HepG2 (cell line): ENCODE data around the gene TCF23. TPM values are rescaled to one million over a fixed set of nuclear protein-coding genes. Genes with fewer than 3 reads are reported as not detected.

Source experiments
- ATAC-seq: fragments of 200-7000 bp; cut with Tn5 transposase; 3 replicates; pipeline ENCODE4 v1.9.1; 2020; ENCODE audit warnings: mild to moderate bottlenecking, moderate library complexity
- BruUV-seq: library from RNA; stranded (reverse); fragments of 400-500 nt; replicated peaks from 2 replicates; lab custom pipeline; 2021; lab: Mats Ljungman, UMichigan
- CTCF ChIA-PET: fragments of 300-600 bp; formaldehyde crosslinking; extraction: SDS; loops from one replicate; lab custom pipeline; 2021; ENCODE audit warnings: low total read pairs, inconsistent platforms, low intra/inter-chr PET ratio; lab: Yijun Ruan, JAX
- POLR2A ChIA-PET: fragments of 350-600 bp; sonication (Branson Sonifier 250); formaldehyde crosslinking; loops from one replicate; lab custom pipeline; 2020; ENCODE audit warnings: antibody characterized with exemption, inconsistent platforms; lab: Yijun Ruan, JAX
- DNase-seq: peaks from one replicate; pipeline ENCODE4 v3.0.0-alpha.2; 2015; ENCODE audit warnings: low spot score
- FAIRE-seq: peaks from 3 replicates; lab custom pipeline; 2011; peaks lifted over from hg19 to GRCh38; lab: Jason Lieb, UNC
- H2AFZ ChIP-seq: one replicate; pipeline ENCODE4 v1.6.1; 2011; ENCODE audit warnings: low read length, inconsistent platforms
- H3K27ac ChIP-seq: fragments of 300-600 bp; 3 replicates; pipeline ENCODE4 v1.8.0; 2011; ENCODE audit warnings: mixed run types, mild to moderate bottlenecking, mixed read lengths, low read length, inconsistent platforms; ENCODE audit not compliant: insufficient read depth; ENCODE audit errors: extremely low read length
- H3K27me3 ChIP-seq, 2 experiments: fragments of 200-600 bp in 1 of 2; 2 replicates in 1 of 2; 3 replicates in 1 of 2; pipeline versions ENCODE4 v1.6.0 to v1.8.0; 2011; ENCODE audit warnings: low read length in 2 of 2, mild to moderate bottlenecking in 2 of 2, moderate library complexity in 2 of 2, inconsistent platforms in 1 of 2; ENCODE audit not compliant: insufficient read depth in 2 of 2, control insufficient read depth in 1 of 2
- H3K36me3 ChIP-seq, 2 experiments: fragments of 200-600 bp in 1 of 2; replicated peaks in 1 of 2; 2 replicates in 1 of 2; 3 replicates in 1 of 2; pipeline versions ENCODE4 v1.5.1 to v1.8.0; 2011; ENCODE audit warnings: low read length in 2 of 2, inconsistent platforms in 1 of 2; ENCODE audit not compliant: insufficient read depth in 2 of 2, control insufficient read depth in 1 of 2
- H3K4me1 ChIP-seq: 2 replicates; pipeline ENCODE4 v1.5.1; 2012; ENCODE audit warnings: low read length, inconsistent platforms; ENCODE audit not compliant: insufficient read depth
- H3K4me2 ChIP-seq: 2 replicates; pipeline ENCODE4 v1.6.0; 2011; ENCODE audit warnings: low read depth, low read length, inconsistent platforms
- H3K4me3 ChIP-seq, 3 experiments: fragments of 200-600 bp in 1 of 3; sonication (generic), shearing (Covaris generic) in 1 of 3; replicated peaks in 1 of 3; 2 replicates each; pipeline ENCODE4 v1.5.1; 2011 to 2016; ENCODE audit warnings: low read length in 3 of 3, inconsistent platforms in 2 of 3, low read depth in 2 of 3, mild to moderate bottlenecking in 2 of 3, control low read depth in 1 of 3, mixed read lengths in 1 of 3; ENCODE audit not compliant: insufficient read depth in 1 of 3
- H3K79me2 ChIP-seq: one replicate; pipeline ENCODE4 v1.6.1; 2011; ENCODE audit warnings: low read length, inconsistent platforms; ENCODE audit not compliant: insufficient read depth
- H3K9ac ChIP-seq: 2 replicates; pipeline ENCODE4 v1.6.0; 2011; ENCODE audit warnings: mild to moderate bottlenecking, low read depth, low read length, inconsistent platforms; ENCODE audit not compliant: insufficient read depth
- H3K9me3 ChIP-seq: 2 replicates; pipeline ENCODE4 v1.5.1; 2012; ENCODE audit warnings: mild to moderate bottlenecking, low read length
- H4K20me1 ChIP-seq: 2 replicates; pipeline ENCODE4 v1.6.0; 2011; ENCODE audit warnings: inconsistent platforms, mild to moderate bottlenecking, low read length, moderate library complexity; ENCODE audit not compliant: insufficient read depth
- ARNT2 ChIP-seq: sonication (generic); formaldehyde crosslinking; IDR thresholded peaks from 2 replicates; pipeline ENCODE4 v1.8.0; 2022; ENCODE audit warnings: mild to moderate bottlenecking, low read depth, missing genetic modification reagents, moderate library complexity
- ATF7-NPFF ChIP-seq: sonication (generic); formaldehyde crosslinking; IDR thresholded peaks from 2 replicates; pipeline ENCODE4 v1.8.1; 2023; ENCODE audit warnings: mild to moderate bottlenecking, low read depth, missing genetic modification reagents, moderate library complexity
- IKZF4 ChIP-seq: sonication (generic); formaldehyde crosslinking; IDR thresholded peaks from 2 replicates; pipeline ENCODE4 v1.5.1; 2020; ENCODE audit warnings: borderline replicate concordance, mild to moderate bottlenecking, low read depth, missing genetic modification reagents; ENCODE audit errors: not compliant biosample characterization
- MED1 ChIP-seq: sonication (generic); formaldehyde crosslinking; IDR thresholded peaks from 2 replicates; pipeline ENCODE4 v1.4.0; 2020; ENCODE audit warnings: missing genetic modification reagents
- RARG ChIP-seq: sonication (generic); formaldehyde crosslinking; IDR thresholded peaks from 2 replicates; pipeline ENCODE4 v1.4.0; 2020; ENCODE audit warnings: low read depth, mild to moderate bottlenecking, missing genetic modification reagents
- SNAI1 ChIP-seq: sonication (generic); formaldehyde crosslinking; IDR thresholded peaks from 2 replicates; pipeline ENCODE4 v1.5.0; 2020; ENCODE audit warnings: mild to moderate bottlenecking, missing genetic modification reagents, borderline replicate concordance
- SOX6 ChIP-seq, 2 experiments: fragments of 450-650 bp in 1 of 2; sonication (generic) in 1 of 2; formaldehyde crosslinking in 1 of 2; IDR thresholded peaks; 2 replicates each; pipeline versions ENCODE4 v1.4.0 to v1.6.1; 2017 to 2020; ENCODE audit warnings: antibody characterized with exemption in 1 of 2, mild to moderate bottlenecking in 1 of 2, missing genetic modification reagents in 1 of 2
- TOE1 ChIP-seq: sonication (generic); formaldehyde crosslinking; IDR thresholded peaks from 2 replicates; pipeline ENCODE4 v1.4.0; 2020; ENCODE audit warnings: mild to moderate bottlenecking, missing genetic modification reagents
- ZNF230 ChIP-seq: sonication (generic); formaldehyde crosslinking; IDR thresholded peaks from 2 replicates; pipeline ENCODE4 v1.4.0; 2020; ENCODE audit warnings: mild to moderate bottlenecking, missing genetic modification reagents
- ZNF572 ChIP-seq: sonication (generic); formaldehyde crosslinking; IDR thresholded peaks from 2 replicates; pipeline ENCODE4 v1.5.1; 2020; ENCODE audit warnings: mild to moderate bottlenecking, missing genetic modification reagents
- ZNF607 ChIP-seq: sonication (generic); formaldehyde crosslinking; IDR thresholded peaks from 2 replicates; pipeline ENCODE4 v1.5.1; 2020; ENCODE audit warnings: missing genetic modification reagents, mild to moderate bottlenecking, borderline replicate concordance
- whole genome bisulfite sequencing: methylation state at CpG from one replicate; pipeline ENCODE4 v1.1.6; 2017; ENCODE audit warnings: low lambda C conversion rate; 5-methylcytosine and 5-hydroxymethylcytosine counted together
- in situ Hi-C: cut with HindIII; loops from 2 replicates; pipeline ENCODE4 v1.10.0; 2017; ENCODE audit warnings: low pct_unique_long_range_greater_than_20kb; ENCODE audit not compliant: extremely low pct_ligation_motif_present
- intact Hi-C: fragments of 100-400 bp; cut with micrococcal nuclease; formaldehyde crosslinking; loops from one replicate; pipeline ENCODE4 v1.10.0; 2022; ENCODE audit not compliant: unreplicated experiment
- polyA plus RNA-seq, 8 experiments: library from polyadenylated mRNA; depleted of rRNA in 3 of 8; stranded (reverse) in 7 of 8; unstranded in 1 of 8; fragments of >200 nt; fragmentation: Illumina TruSeq in 4 of 8; extraction: Trizol in 4 of 8; gene quantifications; 2 replicates each; pipeline versions ENCODE4 v1.2.1 to v1.2.3, GENCODE V29; 2011 to 2016; ENCODE audit warnings: low read depth in 4 of 8, missing spikeins in 1 of 8, mixed read lengths in 1 of 8; ENCODE audit not compliant: insufficient read depth in 1 of 8
- total RNA-seq, 5 experiments: library from RNA; depleted of rRNA; stranded (reverse); fragments of >200 nt; fragmentation: Illumina TruSeq; extraction: Trizol; gene quantifications; 2 replicates each; pipeline ENCODE4 v1.2.3, GENCODE V29; 2016; ENCODE audit warnings: low read depth in 1 of 5
- TF ChIP-seq, protein P1 (sequence below): sonication (generic); formaldehyde crosslinking; IDR thresholded peaks from 2 replicates; pipeline ENCODE4 v1.8.1; 2023; ENCODE audit warnings: missing genetic modification reagents, inconsistent platforms, borderline replicate concordance
- TF ChIP-seq, protein P2 (sequence below): sonication (generic); formaldehyde crosslinking; IDR thresholded peaks from 2 replicates; pipeline ENCODE4 v1.4.0; 2020; ENCODE audit warnings: mild to moderate bottlenecking, low read depth, missing genetic modification reagents
- TF ChIP-seq, protein P3 (sequence below): sonication (generic); formaldehyde crosslinking; conservative IDR thresholded peaks from 2 replicates; pipeline ENCODE4 v1.8.0; 2022; ENCODE audit warnings: mild to moderate bottlenecking, moderate library complexity, missing genetic modification reagents
- TF ChIP-seq, protein P4 (sequence below): sonication (generic); formaldehyde crosslinking; conservative IDR thresholded peaks from 2 replicates; pipeline ENCODE4 v1.4.0; 2020; ENCODE audit warnings: missing genetic modification reagents

The TCF23 gene
- total and polyA plus RNA-seq, 2 of the 13 experiments (the other 11 are each of a cell fraction or from before 2014, with no cell fraction given) = 0.02 to 1.4 TPM

DNA sequence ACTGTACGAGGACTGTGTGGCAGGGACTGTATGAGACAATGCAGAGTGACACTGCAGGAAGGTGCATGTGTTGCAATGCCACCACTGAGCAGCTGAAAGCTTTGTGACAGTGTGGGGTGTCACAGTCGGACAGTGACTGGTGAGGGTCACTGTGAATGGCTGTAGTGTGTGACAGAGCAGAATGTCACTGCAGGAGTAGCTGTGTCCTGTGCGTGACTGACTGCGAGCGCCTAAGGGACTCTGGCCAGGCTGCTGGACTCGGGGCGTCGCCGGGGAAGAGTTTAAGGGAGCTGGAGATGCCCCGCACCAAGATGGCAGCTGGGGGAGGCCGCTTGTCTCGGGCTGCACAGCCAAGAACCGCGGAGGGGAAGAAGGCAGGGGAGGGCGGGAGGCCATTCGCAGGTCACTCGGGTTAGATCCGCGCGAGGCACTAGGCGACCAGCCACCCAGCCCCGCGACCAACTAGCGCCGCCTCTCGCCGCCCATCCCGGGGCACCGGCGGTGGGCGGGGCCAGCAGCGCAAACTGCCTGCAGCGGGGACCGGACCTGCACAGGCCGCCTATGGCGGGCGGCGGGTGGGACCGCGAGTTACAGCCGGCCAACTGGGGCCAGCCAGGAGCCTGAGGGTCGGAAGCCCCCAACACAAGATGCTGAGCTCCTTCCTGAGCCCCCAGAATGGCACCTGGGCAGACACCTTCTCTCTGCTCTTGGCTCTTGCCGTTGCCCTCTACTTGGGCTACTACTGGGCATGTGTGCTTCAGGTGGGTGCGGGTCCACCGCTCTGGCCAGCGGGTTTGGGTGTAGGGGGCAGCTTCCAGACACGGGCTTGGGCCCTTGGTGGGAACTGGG, 25.3 kb upstream of the TCF23 start, which contains the start of gene ABHD1:
TSS of gene ABHD1 (plus strand) at position 514 of the 849 bp plus-strand sequence. CDS start at position 648, 134 bp downstream.
- Histone ChIP-seq H4K20me1 (no peaks in the 10 kb centered on the region), H3K4me1 (peaks cover 60% of the 10 kb centered on the region), H3K36me3 (no peaks in the 10 kb centered on the region), H3K27ac (no peak within 1 kb of the TSS), H3K27me3 (peaks cover 2 to 42% of the 10 kb centered on the region in 2 experiments; a peak in 4 of 5 replicates), H3K9me3 (no peaks in the 10 kb centered on the region), H3K4me3 (peak within 1 kb of the TSS; percentile 46 to 80 (median 62)), H3K4me2 (peak within 1 kb of the TSS; percentile 99), H3K9ac (peak within 1 kb of the TSS; percentile 66), H3K79me2 (no peaks in the 10 kb centered on the region), H2AFZ (peak within 1 kb of the TSS; percentile 4)
- FAIRE-seq (peak; percentile 55), ATAC-seq (peak; percentile 78), DNase-seq (peak; percentile 59)
- in situ Hi-C loops (no loop called here), intact Hi-C loops (loop anchor here (1.0 kb wide), 1 partner anchor 11 kb away; the partner anchor contains the start of gene PREB)
- no TSS peak for BruUV-seq
- ChIA-PET POLR2A (interaction anchor here (0.9 to 5.3 kb wide), 14 partner anchors 10 to 88 kb away, joined by 3 to 76 read pairs (median 4); partner anchors contain the start of genes ATRAID, KHK, OST4 and PREB), CTCF (no interaction called here)
- WGBS = 2% methylated on average over 25 of the region's 47 CpGs
- TF ChIP-seq RARG (CRISPR knock-in tag) (0 out of 2 replicates have a peak, but pooled peaks have one; percentile 42), ATF7-NPFF (0 out of 2 replicates have a peak, but pooled peaks have one; percentile 33), ZNF572 (CRISPR knock-in tag) (no peak), MED1 (no peak; the same call in 1 of the 2 replicates), TOE1 (CRISPR knock-in tag) (no peak), SNAI1 (CRISPR knock-in tag) (no peak), ZNF230 (CRISPR knock-in tag) (peak; percentile 85), SOX6 (IDR thresholded peaks at IDR 0.05) (no peak), SOX6 (CRISPR knock-in tag; IDR thresholded peaks at IDR 0.05) (peak; percentile 58), ARNT2 (CRISPR knock-in tag) (no peak; the same call in 1 of the 2 replicates), ZNF607 (CRISPR knock-in tag) (no peak), IKZF4 (CRISPR knock-in tag) (no peak)
- TF ChIP-seq, protein P1, sequence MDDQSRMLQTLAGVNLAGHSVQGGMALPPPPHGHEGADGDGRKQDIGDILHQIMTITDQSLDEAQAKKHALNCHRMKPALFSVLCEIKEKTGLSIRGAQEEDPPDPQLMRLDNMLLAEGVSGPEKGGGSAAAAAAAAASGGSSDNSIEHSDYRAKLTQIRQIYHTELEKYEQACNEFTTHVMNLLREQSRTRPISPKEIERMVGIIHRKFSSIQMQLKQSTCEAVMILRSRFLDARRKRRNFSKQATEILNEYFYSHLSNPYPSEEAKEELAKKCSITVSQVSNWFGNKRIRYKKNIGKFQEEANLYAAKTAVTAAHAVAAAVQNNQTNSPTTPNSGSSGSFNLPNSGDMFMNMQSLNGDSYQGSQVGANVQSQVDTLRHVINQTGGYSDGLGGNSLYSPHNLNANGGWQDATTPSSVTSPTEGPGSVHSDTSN (CRISPR knock-in tag) = no peak
- TF ChIP-seq, protein P2, sequence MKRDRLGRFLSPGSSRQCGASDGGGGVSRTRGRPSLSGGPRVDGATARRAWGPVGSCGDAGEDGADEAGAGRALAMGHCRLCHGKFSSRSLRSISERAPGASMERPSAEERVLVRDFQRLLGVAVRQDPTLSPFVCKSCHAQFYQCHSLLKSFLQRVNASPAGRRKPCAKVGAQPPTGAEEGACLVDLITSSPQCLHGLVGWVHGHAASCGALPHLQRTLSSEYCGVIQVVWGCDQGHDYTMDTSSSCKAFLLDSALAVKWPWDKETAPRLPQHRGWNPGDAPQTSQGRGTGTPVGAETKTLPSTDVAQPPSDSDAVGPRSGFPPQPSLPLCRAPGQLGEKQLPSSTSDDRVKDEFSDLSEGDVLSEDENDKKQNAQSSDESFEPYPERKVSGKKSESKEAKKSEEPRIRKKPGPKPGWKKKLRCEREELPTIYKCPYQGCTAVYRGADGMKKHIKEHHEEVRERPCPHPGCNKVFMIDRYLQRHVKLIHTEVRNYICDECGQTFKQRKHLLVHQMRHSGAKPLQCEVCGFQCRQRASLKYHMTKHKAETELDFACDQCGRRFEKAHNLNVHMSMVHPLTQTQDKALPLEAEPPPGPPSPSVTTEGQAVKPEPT (CRISPR knock-in tag) = no peak
- TF ChIP-seq, protein P3, sequence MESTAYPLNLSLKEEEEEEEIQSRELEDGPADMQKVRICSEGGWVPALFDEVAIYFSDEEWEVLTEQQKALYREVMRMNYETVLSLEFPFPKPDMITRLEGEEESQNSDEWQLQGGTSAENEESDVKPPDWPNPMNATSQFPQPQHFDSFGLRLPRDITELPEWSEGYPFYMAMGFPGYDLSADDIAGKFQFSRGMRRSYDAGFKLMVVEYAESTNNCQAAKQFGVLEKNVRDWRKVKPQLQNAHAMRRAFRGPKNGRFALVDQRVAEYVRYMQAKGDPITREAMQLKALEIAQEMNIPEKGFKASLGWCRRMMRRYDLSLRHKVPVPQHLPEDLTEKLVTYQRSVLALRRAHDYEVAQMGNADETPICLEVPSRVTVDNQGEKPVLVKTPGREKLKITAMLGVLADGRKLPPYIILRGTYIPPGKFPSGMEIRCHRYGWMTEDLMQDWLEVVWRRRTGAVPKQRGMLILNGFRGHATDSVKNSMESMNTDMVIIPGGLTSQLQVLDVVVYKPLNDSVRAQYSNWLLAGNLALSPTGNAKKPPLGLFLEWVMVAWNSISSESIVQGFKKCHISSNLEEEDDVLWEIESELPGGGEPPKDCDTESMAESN (CRISPR knock-in tag) = peak; percentile 57; the same call in 1 of the 2 replicates
- TF ChIP-seq, protein P4, sequence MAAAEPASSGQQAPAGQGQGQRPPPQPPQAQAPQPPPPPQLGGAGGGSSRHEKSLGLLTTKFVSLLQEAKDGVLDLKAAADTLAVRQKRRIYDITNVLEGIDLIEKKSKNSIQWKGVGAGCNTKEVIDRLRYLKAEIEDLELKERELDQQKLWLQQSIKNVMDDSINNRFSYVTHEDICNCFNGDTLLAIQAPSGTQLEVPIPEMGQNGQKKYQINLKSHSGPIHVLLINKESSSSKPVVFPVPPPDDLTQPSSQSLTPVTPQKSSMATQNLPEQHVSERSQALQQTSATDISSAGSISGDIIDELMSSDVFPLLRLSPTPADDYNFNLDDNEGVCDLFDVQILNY (CRISPR knock-in tag) = no peak
